KOPT-K1 (cell line): ENCODE data around the gene WNK1.
A peak's percentile ranks its signal among the peaks of the same experiment; 100 is the strongest.

Experiments
- H3K27ac ChIP-seq: fragments of 200-600 bp; sonication (generic); 2 replicates; pipeline ENCODE4 v1.5.1; 2016; ENCODE audit warnings: antibody characterized with exemption, mild to moderate bottlenecking, low read depth, low read length; ENCODE audit not compliant: poor library complexity, severe bottlenecking
- H3K36me3 ChIP-seq: fragments of 200-600 bp; sonication (generic); 2 replicates; pipeline ENCODE4 v1.5.1; 2017; ENCODE audit warnings: antibody characterized with exemption, mild to moderate bottlenecking, low read length, moderate library complexity; ENCODE audit not compliant: insufficient read depth
- H3K9me3 ChIP-seq: fragments of 200-600 bp; sonication (generic); 2 replicates; pipeline ENCODE4 v1.5.1; 2017; ENCODE audit warnings: antibody characterized with exemption, low read length, mild to moderate bottlenecking; ENCODE audit not compliant: insufficient read depth, poor library complexity, severe bottlenecking

Gene WNK1

GRCh38 chr12:936377-937345 lies 184.3 kb downstream of the WNK1 start:
- Histone ChIP-seq H3K9me3 (no peaks in the 10 kb centered on the region), H3K36me3 (peaks cover 57% of the 10 kb centered on the region), H3K27ac (no peak overlapping the region)

- Histone ChIP-seq H3K9me3 (no peaks in the 10 kb centered on the region), H3K36me3 (peaks cover 64% of the 10 kb centered on the region), H3K27ac (no peak overlapping the region)
Observed at GRCh38 chr12:938810-939209, 186.4 kb downstream of the WNK1 start.

- no peak overlapping the region for H3K27ac ChIP-seq
- H3K9me3 ChIP-seq, result no peaks in the 10 kb centered on the region
- peaks cover 54% of the 10 kb centered on the region for H3K36me3 ChIP-seq
Observed at GRCh38 chr12:943051-943450, 190.7 kb downstream of the WNK1 start.

- Histone ChIP-seq H3K27ac (peak overlapping the region; percentile 29), H3K9me3 (no peaks in the 10 kb centered on the region), H3K36me3 (peaks cover 42% of the 10 kb centered on the region)
Observed at GRCh38 chr12:944211-944610, 191.8 kb downstream of the WNK1 start.

GRCh38 chr12:946212-946611 lies 193.8 kb downstream of the WNK1 start:
- H3K36me3 ChIP-seq, result peaks cover 32% of the 10 kb centered on the region
- H3K9me3 ChIP-seq, result no peaks in the 10 kb centered on the region
- H3K27ac ChIP-seq, result no peak overlapping the region

- Histone ChIP-seq H3K9me3 (no peaks in the 10 kb centered on the region), H3K36me3 (peaks cover 31% of the 10 kb centered on the region), H3K27ac (no peak overlapping the region)
Observed at GRCh38 chr12:946631-947030, 194.3 kb downstream of the WNK1 start.

GRCh38 chr12:948238-948637 lies 195.9 kb downstream of the WNK1 start:
- no peaks in the 10 kb centered on the region for H3K9me3 ChIP-seq
- H3K27ac ChIP-seq, result peak overlapping the region; percentile 83
- peaks cover 16% of the 10 kb centered on the region for H3K36me3 ChIP-seq

- Histone ChIP-seq H3K36me3 (peaks cover 4% of the 10 kb centered on the region), H3K27ac (peak within 1 kb of the TSS; percentile 83), H3K9me3 (no peaks in the 10 kb centered on the region)
Observed at GRCh38 chr12:949453-950191, 197.2 kb downstream of the WNK1 start, which contains the start of gene RAD52. RAD52 (minus strand) TSS chr12:949694; CDS start chr12:933058, 16,636 bp downstream.

GRCh38 chr12:951176-951575 lies 198.8 kb downstream of the WNK1 start:
- H3K27ac ChIP-seq, result no peak overlapping the region
- H3K9me3 ChIP-seq, result no peaks in the 10 kb centered on the region
- no peaks in the 10 kb centered on the region for H3K36me3 ChIP-seq

GRCh38 chr12:953776-954175 lies 201.4 kb downstream of the WNK1 start:
- Histone ChIP-seq H3K27ac (no peak overlapping the region), H3K9me3 (no peaks in the 10 kb centered on the region), H3K36me3 (no peaks in the 10 kb centered on the region)

- no peak overlapping the region for H3K27ac ChIP-seq
- H3K36me3 ChIP-seq, result no peaks in the 10 kb centered on the region
- no peaks in the 10 kb centered on the region for H3K9me3 ChIP-seq
Observed at GRCh38 chr12:954741-955140, 202.4 kb downstream of the WNK1 start.

GRCh38 chr12:955939-956338 lies 203.6 kb downstream of the WNK1 start:
- H3K27ac ChIP-seq, result no peak overlapping the region
- no peaks in the 10 kb centered on the region for H3K9me3 ChIP-seq
- H3K36me3 ChIP-seq, result no peaks in the 10 kb centered on the region

GRCh38 chr12:958588-959123 lies 206.3 kb downstream of the WNK1 start:
- Histone ChIP-seq H3K36me3 (no peaks in the 10 kb centered on the region), H3K27ac (no peak overlapping the region), H3K9me3 (no peaks in the 10 kb centered on the region)
